IPS DF 19.7 (cell line): ENCODE results near the gene HDAC3.

Experiments
- DNase-seq: peaks from one replicate; pipeline ENCODE4 v3.0.0-alpha.2; 2013; ENCODE audit warnings: low read depth, low spot score

HDAC3 gene

DNA sequence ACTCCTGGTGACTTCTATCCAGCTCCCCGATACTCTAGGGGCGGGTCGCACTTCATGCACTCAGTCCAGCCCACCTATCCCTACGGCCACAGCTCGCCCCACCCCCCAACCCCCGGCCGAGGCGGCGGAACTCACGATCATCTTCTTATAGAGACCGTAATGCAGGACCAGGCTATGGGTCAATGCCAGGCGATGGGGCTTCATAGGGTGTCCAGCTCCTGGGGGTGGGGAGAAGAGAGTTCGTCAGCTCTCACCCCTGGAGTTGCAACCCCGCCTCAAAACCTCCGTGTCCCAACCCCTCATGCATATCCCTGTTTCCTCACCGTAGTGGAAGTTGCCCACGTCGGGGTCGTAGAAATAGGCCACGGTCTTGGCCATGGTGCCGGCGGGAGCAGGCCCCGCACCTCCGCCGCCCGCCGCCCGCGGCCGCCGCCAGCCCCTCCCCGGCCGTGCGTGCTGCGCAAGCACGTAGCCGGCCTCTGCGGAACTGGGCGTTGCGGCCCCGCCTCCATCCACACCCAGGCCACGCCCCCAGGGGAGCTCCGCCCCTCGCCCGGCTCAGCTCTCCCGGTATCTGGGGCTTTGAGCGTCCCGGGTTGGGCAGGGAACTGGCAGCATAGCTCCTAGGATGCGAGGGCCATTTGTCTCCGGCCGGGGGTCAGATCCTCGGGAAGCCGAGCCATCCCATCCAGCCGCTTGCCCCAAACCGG is at the start of gene HDAC3, which contains the start of gene RELL2:
Gene HDAC3 (minus strand): TSS at position 437 of the 710 bp plus-strand sequence. CDS start 59 bp downstream, at position 378.
Gene RELL2 (plus strand): TSS at position 585 of the 710 bp plus-strand sequence. CDS start 1,229 bp downstream, outside the sequence.
- no peak for DNase-seq

DNA sequence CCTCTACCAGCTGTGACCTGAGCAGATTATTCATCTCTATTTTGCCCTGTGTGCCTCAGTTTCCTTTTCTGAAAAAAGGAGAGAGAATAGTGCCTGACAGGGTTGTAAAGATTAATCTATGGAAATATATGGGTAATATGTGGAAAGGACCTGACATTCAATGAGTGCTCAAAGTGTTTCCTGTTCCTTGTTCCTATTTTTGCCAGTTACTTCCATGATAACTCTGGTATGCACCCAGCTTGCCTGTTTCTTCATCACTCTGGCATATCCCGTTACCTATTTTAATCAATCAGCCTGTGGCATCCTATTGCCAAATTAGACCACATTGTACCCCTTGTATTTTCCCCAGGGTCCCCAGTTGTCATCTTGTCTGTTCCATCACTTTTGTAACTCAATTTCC is 48.9 kb upstream of the HDAC3 start:
- no peak for DNase-seq

DNA sequence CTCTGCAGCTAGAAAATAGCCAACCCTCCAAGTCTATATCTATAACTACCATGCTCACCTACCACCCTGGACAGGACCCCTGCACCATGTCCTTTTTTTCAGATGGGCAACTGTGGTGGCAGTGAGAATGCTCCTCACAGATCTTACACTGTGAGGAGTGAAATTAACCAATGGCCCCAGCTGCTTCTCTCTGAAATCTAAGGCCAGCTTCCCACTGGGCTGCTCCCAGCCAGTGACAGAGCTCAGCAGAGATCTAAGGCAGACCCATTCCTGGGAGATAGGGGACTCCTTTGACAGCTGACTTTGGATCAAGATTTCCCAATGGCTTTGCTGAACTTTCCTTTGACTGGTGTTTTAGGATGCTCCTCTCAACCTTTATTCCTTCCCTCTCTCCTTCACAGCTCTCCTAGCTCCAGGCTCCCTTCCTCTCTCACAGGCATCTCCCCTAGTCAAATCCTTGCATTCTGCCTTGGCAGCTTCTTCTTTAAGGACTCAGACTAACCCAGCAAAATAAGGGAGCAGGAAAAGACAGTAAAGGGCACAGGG is 47.0 kb upstream of the HDAC3 start:
- no peak for DNase-seq

DNA sequence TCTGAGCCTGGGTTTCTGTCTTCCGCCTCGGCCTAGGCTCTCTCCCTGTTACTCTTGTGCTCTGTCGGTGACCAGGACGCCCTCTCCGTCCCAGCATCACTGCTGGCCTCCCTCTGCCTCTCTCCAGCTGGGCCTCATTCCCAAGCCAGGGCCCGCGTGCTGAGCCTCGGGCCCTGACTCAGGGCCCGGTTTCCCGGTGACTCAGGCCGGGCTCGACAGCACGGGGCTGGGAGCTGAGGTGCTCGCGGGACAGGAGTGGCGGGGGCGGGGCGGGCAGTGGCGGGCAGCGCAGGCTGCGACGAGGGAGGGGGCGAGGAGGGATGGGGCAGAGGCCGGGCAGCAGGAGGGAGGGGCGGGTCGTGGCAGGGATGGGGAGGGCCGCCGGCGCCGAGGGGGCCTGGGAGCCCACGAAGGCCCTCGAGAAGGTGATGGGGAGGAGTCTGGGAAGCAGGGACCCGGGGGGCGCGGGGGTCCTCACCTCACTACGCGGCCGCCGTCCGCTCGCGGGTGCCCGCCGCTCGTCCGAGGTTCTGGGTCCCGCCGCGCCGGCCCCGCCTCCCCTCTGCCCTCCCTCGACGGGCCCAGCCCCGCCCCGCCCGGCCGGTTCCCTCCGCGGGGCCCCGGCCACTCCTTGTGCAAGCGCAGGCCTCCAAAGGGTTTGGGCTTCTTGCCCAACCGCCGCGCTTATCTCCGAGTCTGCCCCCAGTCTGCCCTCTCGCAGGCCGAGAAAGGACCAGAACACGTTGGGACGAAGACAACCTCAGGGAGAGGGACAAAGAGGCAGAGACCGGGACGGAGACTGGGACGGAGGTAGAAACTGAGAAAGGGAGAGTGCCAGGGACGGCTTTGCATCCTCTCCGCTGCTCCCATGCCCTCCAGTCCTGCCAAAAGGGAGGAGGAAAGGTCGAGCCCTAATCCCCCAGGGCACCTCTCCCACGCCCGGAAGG is 45.3 kb upstream of the HDAC3 start, which contains the start of gene ARAP3:
Gene ARAP3 (minus strand): TSS at position 536 of the 947 bp plus-strand sequence. CDS start 1,744 bp downstream, outside the sequence.
- DNase-seq, result no peak

DNA sequence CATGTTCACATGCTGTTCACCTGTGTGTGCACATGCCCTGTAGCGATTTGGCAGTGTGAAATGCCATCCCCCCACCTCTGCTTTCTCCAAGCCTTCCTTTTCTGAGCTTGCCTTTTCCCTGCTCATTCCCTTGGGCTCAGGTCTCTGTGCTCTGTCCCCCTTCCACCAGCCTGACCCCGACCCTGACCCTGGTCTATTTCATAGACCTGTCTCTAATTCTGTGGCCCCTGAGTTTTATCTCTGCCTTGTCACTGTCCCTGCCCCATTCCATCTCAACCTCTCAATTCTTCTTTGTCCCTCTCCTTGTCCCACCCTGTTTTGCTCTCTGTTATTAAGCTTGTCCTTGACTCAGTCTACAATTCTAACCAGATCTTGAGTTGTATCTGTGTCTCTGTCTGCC is 44.6 kb upstream of the HDAC3 start:
- no peak for DNase-seq

DNA sequence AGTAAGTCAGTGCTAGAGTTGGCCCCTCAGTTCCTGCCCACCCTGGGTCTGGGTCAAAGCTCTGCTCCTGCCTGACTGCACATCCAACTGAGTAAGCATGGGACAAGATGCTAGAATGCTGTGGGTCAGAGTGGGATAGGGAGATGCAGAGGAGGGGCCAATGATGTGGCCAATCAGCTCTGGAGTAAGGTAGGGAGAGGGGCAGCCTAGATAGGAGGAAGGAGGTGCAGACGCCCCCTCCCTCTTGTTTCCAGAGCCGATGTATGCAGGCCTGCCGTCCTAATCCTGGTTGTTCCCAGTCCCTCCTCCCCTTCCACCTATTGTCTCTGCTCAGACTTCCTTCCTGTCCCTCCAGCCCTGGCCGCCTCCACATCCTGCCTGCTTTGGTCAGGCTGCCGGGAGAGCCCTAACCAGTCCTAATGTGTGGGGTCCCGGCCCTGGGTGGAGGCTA is 44.1 kb upstream of the HDAC3 start:
- DNase-seq, result peak; percentile 98

DNA sequence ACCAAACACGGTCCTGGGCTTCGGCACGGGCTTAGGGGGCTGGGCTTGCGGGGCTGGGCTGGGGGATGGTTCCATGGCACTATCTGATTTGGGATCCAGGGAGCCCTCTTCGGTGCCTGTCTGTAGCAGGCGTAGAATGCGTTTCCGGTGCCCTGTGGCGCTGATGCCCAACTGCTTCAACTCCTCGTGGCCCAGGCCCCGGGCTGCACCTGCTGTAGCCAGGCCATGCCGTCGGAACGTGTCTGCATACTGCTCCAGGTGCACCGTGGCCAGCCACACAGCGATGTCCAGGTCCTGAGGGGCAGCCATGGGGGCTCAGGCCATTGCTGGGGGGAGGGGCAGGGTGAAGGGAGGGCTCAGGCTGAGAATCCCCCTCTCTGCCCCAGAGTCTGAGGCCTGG is 43.5 kb upstream of the HDAC3 start:
- no peak for DNase-seq

DNA sequence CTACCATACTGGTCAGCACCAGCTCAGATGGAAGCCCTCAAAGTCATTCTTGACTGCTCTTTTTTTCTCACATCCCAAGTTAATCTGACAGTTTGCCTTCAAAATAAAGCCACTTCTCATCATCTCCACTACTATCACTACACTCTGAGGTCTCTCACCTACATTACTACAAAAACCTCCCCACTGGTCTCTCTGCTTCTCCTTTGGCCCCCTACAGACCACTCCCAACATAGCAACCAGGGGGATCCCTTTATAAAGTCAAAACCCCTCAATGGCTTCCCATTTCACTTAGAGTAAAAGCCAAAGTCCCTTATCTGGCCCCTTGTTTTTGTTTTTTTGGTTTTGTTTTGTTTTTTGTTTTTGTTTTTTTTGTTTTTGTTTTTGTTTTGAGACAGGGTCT is 40.8 kb upstream of the HDAC3 start:
- no peak for DNase-seq

DNA sequence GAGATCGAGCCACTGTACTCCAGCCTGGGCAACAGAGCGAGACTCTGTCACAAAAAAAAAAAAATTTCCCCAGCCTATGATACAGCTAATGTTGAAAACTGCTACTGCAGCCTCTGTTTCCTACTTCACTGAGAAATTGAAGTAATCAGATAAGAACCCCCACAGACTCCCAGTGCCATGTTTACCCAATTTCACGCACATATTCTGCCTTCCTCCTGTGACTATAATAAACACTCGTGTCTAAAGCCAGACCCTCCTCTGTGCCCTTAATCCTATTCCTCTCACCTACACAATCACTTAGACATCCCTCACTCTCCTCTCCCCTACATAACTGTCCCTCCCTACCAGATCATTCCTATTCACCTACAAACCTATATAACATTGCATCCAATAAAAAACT is 39.0 kb upstream of the HDAC3 start:
- no peak for DNase-seq

DNA sequence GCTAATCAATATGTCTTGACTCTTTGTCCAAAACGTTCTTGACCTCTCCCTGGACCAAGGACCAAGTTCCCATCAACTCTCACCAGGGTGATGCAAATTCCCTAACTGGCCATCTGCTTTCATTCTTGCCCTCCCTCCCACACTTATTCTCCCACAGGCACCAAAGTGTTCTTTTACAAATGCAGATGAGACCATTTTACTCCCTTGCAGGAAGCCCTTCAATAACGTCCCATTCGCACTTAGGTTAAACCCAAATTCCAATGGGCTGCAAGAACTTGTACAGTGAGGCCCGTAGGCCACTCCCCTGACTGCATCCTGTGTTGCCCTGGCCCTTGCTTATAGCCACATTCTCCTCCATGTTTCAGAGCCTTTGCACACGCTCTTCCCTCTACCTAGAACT is 38.1 kb upstream of the HDAC3 start:
- DNase-seq, result peak; percentile 97

DNA sequence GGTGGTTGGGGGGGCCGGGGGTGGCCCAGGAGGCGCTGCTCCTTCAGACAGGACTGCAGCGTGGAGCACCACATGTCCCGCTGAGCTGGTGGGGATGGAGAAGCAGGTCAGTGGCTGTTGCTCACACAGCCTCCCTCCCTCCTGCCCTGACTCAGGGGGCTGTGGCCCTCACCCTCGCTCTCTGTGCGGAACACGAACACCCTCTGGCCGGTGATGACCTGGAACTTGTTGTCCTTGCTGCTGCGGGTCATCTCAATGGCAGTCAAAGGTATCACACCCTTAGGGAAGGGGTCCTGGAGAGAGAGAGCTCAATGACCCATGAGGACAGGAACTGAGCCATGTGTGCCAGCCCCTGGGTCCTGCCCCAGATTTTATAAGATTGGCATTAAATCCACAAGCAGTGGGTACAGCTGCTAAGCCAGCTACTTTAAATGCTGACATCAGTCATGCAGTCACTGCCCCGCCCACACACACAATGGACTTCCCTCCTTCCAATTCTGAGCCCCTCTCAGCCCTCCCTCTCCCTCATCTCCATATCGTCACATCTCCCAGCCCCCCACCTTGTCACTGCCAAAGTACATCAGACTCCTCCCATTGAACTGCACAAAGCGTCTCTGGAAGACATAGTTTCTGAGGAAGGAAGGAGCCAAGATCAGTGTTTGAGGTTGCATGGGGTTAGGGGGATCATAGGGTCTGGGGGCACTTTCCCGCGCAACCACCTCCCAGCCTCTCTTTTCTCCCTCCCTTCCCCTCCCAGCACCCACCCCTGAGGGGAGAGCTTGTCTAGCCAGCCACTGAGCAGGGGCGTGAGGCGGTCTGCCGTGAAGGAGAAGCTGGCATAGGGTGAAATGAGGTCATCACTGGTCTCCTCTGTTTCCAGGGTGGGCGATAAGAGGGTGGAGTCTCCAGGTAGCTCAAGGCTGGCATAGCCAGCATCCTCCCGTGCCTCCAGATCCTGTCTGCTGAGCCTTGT is 36.5 kb upstream of the HDAC3 start:
- DNase-seq, result no peak

DNA sequence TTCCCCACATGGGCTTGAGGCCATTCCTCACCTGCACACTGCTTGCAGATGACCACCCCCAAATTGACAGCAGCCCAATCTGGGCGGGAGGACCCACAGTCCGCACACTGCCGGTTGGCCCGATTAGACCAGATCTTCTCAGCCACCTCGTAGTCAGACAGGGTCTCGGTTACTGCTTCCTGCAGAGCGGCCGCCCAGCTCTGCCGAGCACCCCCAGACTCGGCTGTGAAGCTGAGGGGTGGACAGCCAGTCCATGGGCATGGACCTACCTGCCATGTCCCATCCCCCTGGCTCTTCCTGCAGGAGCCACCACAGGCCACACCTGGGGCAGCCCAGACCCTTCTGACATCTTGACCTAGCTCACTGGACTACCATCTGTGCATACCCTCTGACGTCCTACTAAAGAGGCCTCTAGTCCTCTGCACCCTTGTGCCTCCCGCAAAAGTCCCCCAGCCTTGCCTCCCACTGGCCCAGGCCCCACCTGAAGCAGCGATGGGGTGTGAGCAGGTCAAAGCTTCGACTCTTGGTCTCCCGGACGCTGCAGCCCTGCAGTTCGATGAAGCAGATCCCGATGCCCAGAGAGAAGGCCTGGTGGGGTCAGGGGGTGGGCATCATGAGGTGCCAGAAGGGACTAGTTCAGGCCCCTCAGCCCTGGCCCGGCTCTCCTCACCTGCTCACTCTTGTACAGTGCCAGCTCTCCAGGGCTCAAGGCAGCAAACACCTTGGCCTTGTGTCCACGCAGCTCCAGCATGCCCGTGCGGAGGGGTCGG is 35.6 kb upstream of the HDAC3 start:
- no peak for DNase-seq

DNA sequence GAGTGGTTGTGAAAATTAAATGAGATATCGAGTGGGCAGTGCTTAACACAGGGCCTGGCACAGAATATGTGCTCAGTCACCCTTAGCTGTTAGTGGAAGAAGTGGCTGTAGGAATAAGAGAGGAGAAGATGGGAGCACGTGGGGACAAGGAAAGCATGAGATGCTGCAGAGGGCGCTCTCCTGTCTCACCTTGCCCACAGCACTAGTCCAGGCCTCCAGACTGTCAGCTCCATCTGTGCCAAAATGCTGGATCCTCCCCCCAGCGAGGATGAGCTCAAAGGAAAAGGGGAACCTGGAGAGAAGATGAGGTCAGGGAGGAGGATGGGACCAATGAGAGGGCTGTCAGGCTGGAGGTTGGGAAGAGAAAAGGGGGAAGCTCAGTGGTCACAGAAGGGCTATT is 32.9 kb upstream of the HDAC3 start:
- no peak for DNase-seq

DNA sequence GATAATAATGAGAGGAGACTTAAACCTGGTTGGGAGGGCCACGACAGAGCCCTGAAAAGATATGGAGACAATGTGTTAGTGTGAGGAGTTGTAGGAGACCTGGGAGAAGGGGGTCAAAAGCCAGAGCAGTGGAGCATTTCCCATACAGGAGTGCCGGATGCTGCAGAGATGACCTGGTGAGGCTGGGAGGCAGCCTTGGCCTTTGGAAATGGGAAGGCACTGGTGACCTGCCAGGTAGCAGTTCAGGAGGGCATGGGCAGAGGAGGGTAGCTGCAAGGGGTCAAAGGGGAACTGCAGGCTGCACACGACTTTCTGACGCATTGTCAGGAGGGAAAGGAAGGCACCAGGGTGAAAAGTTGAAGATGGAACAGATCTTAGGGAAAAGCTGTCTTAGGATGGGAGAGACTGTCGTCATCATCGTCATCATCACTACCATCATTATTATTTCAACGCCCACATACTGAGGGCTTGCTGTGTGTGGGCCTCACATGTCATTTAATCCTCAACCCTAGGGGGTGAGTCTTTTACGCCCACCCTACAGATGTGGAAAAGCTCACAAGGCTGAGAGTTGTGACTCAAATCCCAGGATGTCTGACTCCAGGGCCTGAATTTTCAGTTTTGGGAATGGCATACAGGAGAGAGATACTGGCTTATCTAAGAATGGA is 32.1 kb upstream of the HDAC3 start:
- DNase-seq, result no peak

DNA sequence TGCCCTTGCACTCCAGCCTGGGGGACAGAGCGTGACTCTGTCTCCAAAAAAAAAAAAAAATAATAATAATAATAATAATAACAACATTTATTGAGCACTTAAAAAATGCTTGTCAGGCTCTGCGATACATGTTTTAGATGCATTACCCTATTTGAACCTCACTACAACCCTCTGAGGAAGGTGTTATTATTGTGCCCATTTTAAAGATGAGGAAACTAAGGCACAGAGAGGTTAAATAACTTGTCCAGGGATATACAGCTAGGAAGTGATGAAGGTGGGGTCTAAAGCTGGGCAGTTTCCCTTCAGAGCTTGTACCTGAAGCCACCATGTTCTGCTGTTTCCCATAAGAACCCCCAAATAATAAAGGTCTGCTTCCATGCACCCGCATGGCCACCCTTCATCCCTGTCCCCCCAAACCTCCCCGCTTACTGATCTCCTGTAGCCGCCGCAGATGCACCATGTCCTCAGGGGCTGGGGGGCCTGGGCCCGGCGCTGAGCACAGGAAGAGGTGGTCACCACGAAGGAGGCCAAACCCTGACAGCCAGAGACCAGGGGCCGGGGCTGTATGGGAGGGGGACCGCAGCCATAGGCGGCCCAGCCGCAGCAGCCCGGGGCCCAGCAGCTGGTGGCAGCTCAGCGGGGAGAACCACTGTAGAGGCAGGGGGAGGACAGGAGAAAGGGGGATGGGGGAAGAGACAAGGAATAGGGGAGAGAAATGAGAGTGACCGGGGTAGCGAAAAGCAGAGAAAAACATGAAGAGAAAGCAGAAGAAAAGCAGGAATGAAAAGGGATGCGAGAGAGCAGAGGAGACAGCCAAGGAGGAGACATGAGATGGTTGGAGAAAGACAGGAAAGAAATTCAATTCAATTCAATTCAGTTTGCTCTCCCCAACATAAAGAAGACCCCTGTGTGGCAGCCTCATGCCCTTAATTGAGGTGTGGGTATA is 29.6 kb upstream of the HDAC3 start:
- DNase-seq, result no peak

DNA sequence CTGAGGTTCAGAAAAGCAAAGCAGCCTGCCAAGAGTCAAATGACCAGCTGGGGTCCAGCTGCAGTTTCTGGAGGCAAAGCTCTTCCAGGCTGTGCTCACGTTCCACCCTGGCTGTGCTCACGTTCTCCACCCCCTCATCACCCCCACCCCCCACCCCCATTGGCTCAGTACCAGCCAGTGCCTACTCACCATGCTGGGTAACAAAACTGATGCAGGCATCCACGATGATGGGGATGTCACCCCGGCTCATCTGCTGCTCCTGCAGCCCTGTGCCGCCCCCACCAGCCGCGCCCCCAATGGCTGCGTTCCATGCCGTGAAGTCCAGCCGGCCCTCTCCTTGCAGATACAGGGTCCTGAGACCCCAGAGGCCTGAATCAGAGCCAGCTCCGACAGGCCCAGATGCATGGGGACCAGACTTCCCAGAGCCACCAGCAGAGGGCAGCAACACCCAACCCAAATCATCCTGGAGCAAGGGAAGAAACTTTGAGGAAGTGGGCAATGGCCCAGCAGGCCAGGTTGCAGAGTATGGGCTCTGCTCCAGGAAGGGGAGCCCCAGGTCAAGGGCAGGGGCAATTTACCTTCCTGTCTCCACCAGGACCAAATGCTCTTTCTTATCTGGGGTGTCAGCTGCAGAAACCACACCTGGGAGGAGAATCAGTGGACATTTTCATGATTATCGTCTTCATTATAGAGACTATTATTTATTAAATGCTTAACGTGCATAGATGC is 28.2 kb upstream of the HDAC3 start:
- no peak for DNase-seq

DNA sequence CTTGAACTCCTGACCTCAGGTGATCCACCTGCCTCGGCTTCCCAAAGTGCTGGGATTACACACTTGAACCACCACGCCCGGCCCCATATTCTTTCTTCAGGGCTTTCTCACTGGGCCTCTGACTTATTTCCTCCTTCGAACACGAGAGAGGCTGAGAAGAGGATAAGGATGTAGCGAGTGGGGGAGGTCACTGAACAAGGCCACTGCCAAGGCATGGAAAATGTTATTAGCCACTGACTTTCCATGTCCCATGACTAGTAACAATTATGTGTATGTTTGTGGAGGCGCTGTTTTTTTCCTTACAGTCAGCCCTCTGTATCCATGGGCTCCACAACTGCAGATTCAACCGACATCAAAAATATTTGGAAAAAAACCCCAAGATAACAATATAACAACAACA is 26.9 kb upstream of the HDAC3 start:
- DNase-seq, result no peak

DNA sequence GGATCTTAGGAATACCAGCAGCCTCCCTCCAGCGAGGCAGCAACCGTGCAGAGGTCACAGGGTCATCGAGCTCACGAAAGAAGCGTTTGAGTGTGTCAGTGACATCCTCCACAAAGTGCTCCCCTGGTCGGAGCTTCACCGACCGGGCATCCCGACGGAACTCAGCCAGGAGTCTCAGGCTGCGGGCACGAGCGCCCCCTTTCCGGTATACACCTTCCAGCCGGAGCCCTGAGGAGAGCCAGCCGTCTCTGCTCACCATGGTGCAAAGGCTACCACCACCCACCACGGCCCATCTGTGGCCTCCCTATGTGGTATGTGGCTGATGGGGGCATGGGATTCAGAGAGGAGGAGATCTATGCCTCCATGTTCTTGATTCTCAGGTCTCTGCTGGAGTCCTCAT is 25.4 kb upstream of the HDAC3 start:
- no peak for DNase-seq
